ENCODE measurements around the gene CPM.

- TF ChIP-seq CTCF (IDR thresholded peaks at IDR 0.05; ENCODE audit: insufficient read depth, low read length) (no peak), REST (IDR thresholded peaks at IDR 0.05; ENCODE audit: insufficient replicate concordance, low read depth) (no peak)
Observed at GRCh38 chr12:68825569-68826217, 107.3 kb downstream of the CPM start.

All from HL-60 (cell line).